Gastroesophageal sphincter (tissue), 3 donors: ENCODE results near the gene EGF.

ENCODE experiments used
- EP300 ChIP-seq: sonication (generic); formaldehyde crosslinking; IDR thresholded peaks from one replicate; pipeline ENCODE4 v1.6.1; 2017; ENCODE audit warnings: antibody characterized with exemption, mild to moderate bottlenecking
- POLR2A ChIP-seq, 2 donors: fragments of 450-650 bp; IDR thresholded peaks; one replicate each; pipeline ENCODE4 v1.6.1; 2017; ENCODE audit warnings: antibody characterized with exemption in 2 of 2, mild to moderate bottlenecking in 2 of 2, moderate library complexity in 1 of 2
- POLR2AphosphoS5 ChIP-seq: sonication (generic); formaldehyde crosslinking; IDR thresholded peaks from one replicate; pipeline ENCODE4 v1.6.1; 2017; ENCODE audit warnings: antibody characterized with exemption
- TF ChIP-seq, protein P1 (sequence below), 4 experiments: fragments of 200-600 bp in 2 of 4; fragments of 450-650 bp in 2 of 4; sonication (generic) in 1 of 4; IDR thresholded peaks; one replicate each; pipeline ENCODE4 v1.5.1; 2017 to 2019; ENCODE audit warnings: antibody characterized with exemption in 4 of 4, mild to moderate bottlenecking in 2 of 4, moderate library complexity in 2 of 4

DNA sequence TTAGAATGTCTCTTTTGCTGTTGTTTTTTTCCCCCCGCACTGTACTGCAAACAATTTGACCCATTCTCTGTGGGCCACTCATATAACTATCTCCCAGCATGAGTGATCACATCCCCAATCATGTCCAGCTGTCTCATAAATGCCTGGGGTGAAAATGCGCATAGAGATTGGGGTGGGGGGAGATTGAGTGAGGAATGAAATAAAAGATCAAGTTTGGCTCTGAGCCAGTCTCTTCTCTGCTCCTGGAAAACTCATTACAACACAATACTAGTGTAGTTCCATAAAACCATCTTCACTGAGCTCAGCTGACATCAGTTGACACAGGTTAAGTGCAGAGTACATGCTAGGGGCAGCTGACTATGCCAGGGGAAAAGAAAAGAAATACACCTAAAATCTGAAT, 96.9 kb downstream of the EGF start:
- TF ChIP-seq POLR2AphosphoS5 (no peak), EP300 (no peak), POLR2A (IDR thresholded peaks at IDR 0.05) (no peak)
- TF ChIP-seq, protein P1, sequence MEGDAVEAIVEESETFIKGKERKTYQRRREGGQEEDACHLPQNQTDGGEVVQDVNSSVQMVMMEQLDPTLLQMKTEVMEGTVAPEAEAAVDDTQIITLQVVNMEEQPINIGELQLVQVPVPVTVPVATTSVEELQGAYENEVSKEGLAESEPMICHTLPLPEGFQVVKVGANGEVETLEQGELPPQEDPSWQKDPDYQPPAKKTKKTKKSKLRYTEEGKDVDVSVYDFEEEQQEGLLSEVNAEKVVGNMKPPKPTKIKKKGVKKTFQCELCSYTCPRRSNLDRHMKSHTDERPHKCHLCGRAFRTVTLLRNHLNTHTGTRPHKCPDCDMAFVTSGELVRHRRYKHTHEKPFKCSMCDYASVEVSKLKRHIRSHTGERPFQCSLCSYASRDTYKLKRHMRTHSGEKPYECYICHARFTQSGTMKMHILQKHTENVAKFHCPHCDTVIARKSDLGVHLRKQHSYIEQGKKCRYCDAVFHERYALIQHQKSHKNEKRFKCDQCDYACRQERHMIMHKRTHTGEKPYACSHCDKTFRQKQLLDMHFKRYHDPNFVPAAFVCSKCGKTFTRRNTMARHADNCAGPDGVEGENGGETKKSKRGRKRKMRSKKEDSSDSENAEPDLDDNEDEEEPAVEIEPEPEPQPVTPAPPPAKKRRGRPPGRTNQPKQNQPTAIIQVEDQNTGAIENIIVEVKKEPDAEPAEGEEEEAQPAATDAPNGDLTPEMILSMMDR (IDR thresholded peaks at IDR 0.05), result no peak
